Keratinocyte (primary cell): ENCODE measurements around the gene DDR2. TPM values are rescaled to one million over a fixed set of nuclear protein-coding genes. Genes with fewer than 3 reads are reported as not detected.

ENCODE experiments used
- DNase-seq: peaks from one replicate; pipeline ENCODE4 v3.0.0-alpha.2; 2011; ENCODE audit warnings: low read depth, missing footprints, low spot score
- FAIRE-seq: peaks from 2 replicates; lab custom pipeline; 2011; peaks lifted over from hg19 to GRCh38; lab: Jason Lieb, UNC
- H2AFZ ChIP-seq: 2 replicates; pipeline ENCODE4 v1.6.0; 2012; ENCODE audit warnings: low read length, control low read depth, inconsistent platforms; ENCODE audit not compliant: control insufficient read depth
- H3K27ac ChIP-seq: 2 replicates; pipeline ENCODE4 v1.5.1; 2011; ENCODE audit warnings: low read length; ENCODE audit not compliant: control insufficient read depth, insufficient read depth
- H3K27me3 ChIP-seq: 3 replicates; pipeline ENCODE4 v1.6.0; 2011; ENCODE audit warnings: low read length; ENCODE audit not compliant: control insufficient read depth, insufficient read depth; ENCODE audit errors: extremely low read depth
- H3K36me3 ChIP-seq, 2 experiments: 2 replicates in 1 of 2; 3 replicates in 1 of 2; pipeline ENCODE4 v1.5.1; 2011; ENCODE audit warnings: low read length in 2 of 2, mild to moderate bottlenecking in 1 of 2; ENCODE audit not compliant: control insufficient read depth in 2 of 2, insufficient read depth in 2 of 2; ENCODE audit errors: extremely low read depth in 1 of 2
- H3K4me1 ChIP-seq: 3 replicates; pipeline ENCODE4 v1.5.1; 2011; ENCODE audit warnings: low read length; ENCODE audit not compliant: control insufficient read depth, insufficient read depth; ENCODE audit errors: extremely low read depth
- H3K4me2 ChIP-seq: 3 replicates; pipeline ENCODE4 v1.6.0; 2011; ENCODE audit warnings: low read depth, low read length; ENCODE audit not compliant: control insufficient read depth, insufficient read depth; ENCODE audit errors: extremely low read depth
- H3K4me3 ChIP-seq, 3 experiments: fragments of 200-600 bp in 1 of 3; sonication (generic) in 1 of 3; 2 replicates in 2 of 3; 3 replicates in 1 of 3; pipeline ENCODE4 v1.5.1; 2011 to 2016; ENCODE audit warnings: low read length in 3 of 3, mild to moderate bottlenecking in 3 of 3, control low read depth in 2 of 3, inconsistent platforms in 1 of 3, low read depth in 1 of 3, mixed read lengths in 1 of 3, mixed run types in 1 of 3, moderate library complexity in 1 of 3; ENCODE audit not compliant: control insufficient read depth in 2 of 3, insufficient read depth in 2 of 3; ENCODE audit errors: extremely low read depth in 1 of 3
- H3K79me2 ChIP-seq: 2 replicates; pipeline ENCODE4 v1.6.0; 2012; ENCODE audit warnings: low read length; ENCODE audit not compliant: control insufficient read depth, insufficient read depth
- H3K9ac ChIP-seq: 3 replicates; pipeline ENCODE4 v1.6.0; 2011; ENCODE audit warnings: low read length; ENCODE audit not compliant: control insufficient read depth, insufficient read depth; ENCODE audit errors: extremely low read depth
- H3K9me1 ChIP-seq: 3 replicates; pipeline ENCODE4 v1.6.0; 2011; ENCODE audit warnings: low read length; ENCODE audit not compliant: control insufficient read depth, insufficient read depth; ENCODE audit errors: extremely low read depth
- H3K9me3 ChIP-seq: 2 replicates; pipeline ENCODE4 v1.5.1; 2012; ENCODE audit warnings: low read depth, low read length; ENCODE audit not compliant: control insufficient read depth
- H4K20me1 ChIP-seq: 3 replicates; pipeline ENCODE4 v1.6.0; 2011; ENCODE audit warnings: low read length; ENCODE audit not compliant: control insufficient read depth, insufficient read depth; ENCODE audit errors: extremely low read depth
- CTCF ChIP-seq, 3 experiments: IDR thresholded peaks in 1 of 3; conservative IDR thresholded peaks in 1 of 3; optimal IDR thresholded peaks in 1 of 3; 2 replicates in 2 of 3; 3 replicates in 1 of 3; pipeline versions ENCODE3 to v1.5.1; 2011; ENCODE audit warnings: low read length in 3 of 3, mild to moderate bottlenecking in 3 of 3, moderate library complexity in 2 of 3, control low read depth in 1 of 3, inconsistent platforms in 1 of 3; ENCODE audit not compliant: insufficient read depth in 2 of 3; ENCODE audit errors: extremely low read depth in 1 of 3
- EZH2 ChIP-seq: IDR thresholded peaks from one replicate; pipeline ENCODE4 v1.6.1; 2012; ENCODE audit warnings: inconsistent platforms, mild to moderate bottlenecking, low read length, moderate library complexity
- dilution Hi-C: fragments of 300-500 bp; cut with MboI; formaldehyde crosslinking; loops from one replicate; pipeline ENCODE4 v1.7.0; 2020; ENCODE audit warnings: low sequenced_read_pairs; ENCODE audit not compliant: extremely low pct_ligation_motif_present
- polyA plus RNA-seq, 5 experiments: library from polyadenylated mRNA; depleted of rRNA in 3 of 5; stranded (reverse) in 3 of 5; stranded (forward) in 1 of 5; unstranded in 1 of 5; fragments of >200 nt; gene quantifications; 1 replicate in 1 of 5; 2 replicates in 3 of 5; 3 replicates in 1 of 5; pipeline versions ENCODE4 v1.2.1 to v1.2.3, GENCODE V29; 2011 to 2012; ENCODE audit warnings: missing spikeins in 2 of 5, low read depth in 1 of 5, low replicate concordance in 1 of 5

The DDR2 gene
- polyA plus RNA-seq, 1 donor (not counting 4 experiments of a cell fraction or from before 2014, with no cell fraction given) = 0.39 TPM

GRCh38 chr1:162682013-162682419, 49.8 kb downstream of the DDR2 start:
- no peaks in the 10 kb centered on the region for H3K79me2 ChIP-seq
- no peaks in the 10 kb centered on the region for H3K36me3 ChIP-seq
- no peaks in the 10 kb centered on the region for H4K20me1 ChIP-seq
- no peak overlapping the region for H3K4me2 ChIP-seq
- no peaks in the 10 kb centered on the region for H3K9me1 ChIP-seq
- TF ChIP-seq CTCF (optimal IDR thresholded peaks at IDR 0.05 in 1 of 3, IDR thresholded peaks at IDR 0.05 in 1 of 3, conservative IDR thresholded peaks at IDR 0.05 in 1 of 3; ENCODE audit: extremely low read depth in 1 of 3, insufficient read depth in 2 of 3, low read length in 3 of 3) (no peak), EZH2 (no peak)
- no peak overlapping the region for H3K4me3 ChIP-seq
- FAIRE-seq (no peak), DNase-seq (no peak)
- H3K27ac ChIP-seq = no peak overlapping the region
- no peaks in the 10 kb centered on the region for H3K27me3 ChIP-seq
- H2AFZ ChIP-seq = no peak overlapping the region
- H3K9ac ChIP-seq = no peak overlapping the region
- H3K4me1 ChIP-seq = peaks cover 9% of the 10 kb centered on the region
- H3K9me3 ChIP-seq = no peaks in the 10 kb centered on the region
- dilution Hi-C loops = no loop called here

GRCh38 chr1:162687870-162688269, 55.6 kb downstream of the DDR2 start:
- dilution Hi-C loops = no loop called here
- H3K9ac ChIP-seq = no peak overlapping the region
- H3K27me3 ChIP-seq = no peaks in the 10 kb centered on the region
- FAIRE-seq (no peak), DNase-seq (no peak)
- no peaks in the 10 kb centered on the region for H3K79me2 ChIP-seq
- H2AFZ ChIP-seq = no peak overlapping the region
- no peaks in the 10 kb centered on the region for H3K9me3 ChIP-seq
- H3K4me3 ChIP-seq = no peak overlapping the region
- H3K4me2 ChIP-seq = no peak overlapping the region
- peaks cover 26% of the 10 kb centered on the region for H3K4me1 ChIP-seq
- TF ChIP-seq EZH2 (no peak), CTCF (optimal IDR thresholded peaks at IDR 0.05 in 1 of 3, IDR thresholded peaks at IDR 0.05 in 1 of 3, conservative IDR thresholded peaks at IDR 0.05 in 1 of 3; ENCODE audit: extremely low read depth in 1 of 3, insufficient read depth in 2 of 3, low read length in 3 of 3) (no peak)
- H4K20me1 ChIP-seq = no peaks in the 10 kb centered on the region
- H3K9me1 ChIP-seq = no peaks in the 10 kb centered on the region
- no peak overlapping the region for H3K27ac ChIP-seq
- H3K36me3 ChIP-seq = no peaks in the 10 kb centered on the region
